GM13977 (cell line): ENCODE results near the gene HAGHL.

ENCODE experiments used
- DNase-seq: peaks from one replicate; pipeline ENCODE4 v3.0.0; 2012; ENCODE audit warnings: low spot score
- CTCF ChIP-seq: IDR thresholded peaks from 2 replicates; pipeline ENCODE4 v1.5.1; 2012; ENCODE audit warnings: mild to moderate bottlenecking, control low read depth; ENCODE audit not compliant: insufficient read depth; ENCODE audit errors: extremely low read depth, missing control alignments
- in situ Hi-C: fragments of 300-500 bp; cut with MboI; formaldehyde crosslinking; loops from one replicate; pipeline ENCODE4 v1.12.0; 2022; ENCODE audit warnings: low sequenced_read_pairs, low pct_unique_long_range_greater_than_20kb, mixed read lengths, inconsistent platforms; ENCODE audit not compliant: unreplicated experiment

Gene HAGHL

GRCh38 chr16:728131-728889 lies 1.4 kb downstream of the HAGHL start:
- no peak for TF ChIP-seq CTCF
- DNase-seq, result peak; percentile 89
- in situ Hi-C loops, result no loop called here

- in situ Hi-C loops, result no loop called here
- no peak for DNase-seq
- TF ChIP-seq CTCF, result no peak
Measured at GRCh38 chr16:728890-729744, 2.2 kb downstream of the HAGHL start.

GRCh38 chr16:729768-730665 lies 3.1 kb downstream of the HAGHL start:
- DNase-seq, result no peak
- in situ Hi-C loops, result no loop called here
- TF ChIP-seq CTCF, result no peak

DNA sequence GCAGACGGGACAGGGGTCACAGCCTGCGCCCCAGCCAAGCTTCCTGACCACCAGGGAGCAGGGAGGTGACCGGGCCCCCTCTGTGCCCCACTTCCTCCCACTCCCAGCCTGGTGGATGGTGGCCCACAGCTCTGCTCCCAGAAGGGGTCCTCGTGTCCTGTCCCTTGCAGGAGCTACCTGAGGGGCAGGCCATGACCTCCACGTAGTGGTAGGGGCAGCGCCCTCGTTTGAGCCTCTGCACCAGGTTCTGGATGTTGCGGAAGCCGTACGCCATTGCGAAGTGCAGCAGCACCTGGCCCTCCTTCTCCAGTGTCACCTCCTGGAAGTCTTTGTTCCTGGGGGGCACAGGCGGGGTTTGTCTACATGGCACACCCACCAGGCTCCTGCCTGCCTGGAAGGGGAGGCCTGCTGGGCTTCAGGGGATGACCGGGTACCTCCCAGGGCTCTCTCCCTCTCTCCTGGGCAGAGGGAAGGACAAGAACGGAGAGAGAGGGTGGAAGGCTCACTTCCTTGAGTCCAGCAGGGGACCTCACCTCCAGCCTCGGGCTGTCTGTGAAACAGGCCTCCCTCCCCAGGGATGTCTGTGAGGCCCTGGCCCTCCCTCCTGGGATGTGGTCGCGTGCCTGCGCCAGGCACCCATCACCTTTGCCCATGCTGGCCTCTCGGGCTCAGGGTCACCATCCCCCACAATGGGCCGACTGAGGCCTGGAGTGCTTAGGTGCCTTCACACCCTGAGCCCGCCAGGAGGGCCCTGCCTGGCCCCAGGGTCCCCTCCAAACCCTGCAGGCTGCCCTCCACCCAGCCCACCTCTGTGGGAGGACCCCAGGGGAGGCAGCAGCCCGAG lies 4.0 kb downstream of the HAGHL start:
- no peak for DNase-seq
- TF ChIP-seq CTCF, result no peak
- in situ Hi-C loops, result no loop called here

- in situ Hi-C loops, result no loop called here
- no peak for DNase-seq
- TF ChIP-seq CTCF, result no peak
Measured at GRCh38 chr16:732332-732731, 5.4 kb downstream of the HAGHL start.
